A204.1 (cell line): ENCODE data around the gene DDX42.

Experiments
- FAIRE-seq: peaks from 2 replicates; lab custom pipeline; 2012; peaks lifted over from hg19 to GRCh38; lab: Jason Lieb, UNC

DDX42 gene, protein sequence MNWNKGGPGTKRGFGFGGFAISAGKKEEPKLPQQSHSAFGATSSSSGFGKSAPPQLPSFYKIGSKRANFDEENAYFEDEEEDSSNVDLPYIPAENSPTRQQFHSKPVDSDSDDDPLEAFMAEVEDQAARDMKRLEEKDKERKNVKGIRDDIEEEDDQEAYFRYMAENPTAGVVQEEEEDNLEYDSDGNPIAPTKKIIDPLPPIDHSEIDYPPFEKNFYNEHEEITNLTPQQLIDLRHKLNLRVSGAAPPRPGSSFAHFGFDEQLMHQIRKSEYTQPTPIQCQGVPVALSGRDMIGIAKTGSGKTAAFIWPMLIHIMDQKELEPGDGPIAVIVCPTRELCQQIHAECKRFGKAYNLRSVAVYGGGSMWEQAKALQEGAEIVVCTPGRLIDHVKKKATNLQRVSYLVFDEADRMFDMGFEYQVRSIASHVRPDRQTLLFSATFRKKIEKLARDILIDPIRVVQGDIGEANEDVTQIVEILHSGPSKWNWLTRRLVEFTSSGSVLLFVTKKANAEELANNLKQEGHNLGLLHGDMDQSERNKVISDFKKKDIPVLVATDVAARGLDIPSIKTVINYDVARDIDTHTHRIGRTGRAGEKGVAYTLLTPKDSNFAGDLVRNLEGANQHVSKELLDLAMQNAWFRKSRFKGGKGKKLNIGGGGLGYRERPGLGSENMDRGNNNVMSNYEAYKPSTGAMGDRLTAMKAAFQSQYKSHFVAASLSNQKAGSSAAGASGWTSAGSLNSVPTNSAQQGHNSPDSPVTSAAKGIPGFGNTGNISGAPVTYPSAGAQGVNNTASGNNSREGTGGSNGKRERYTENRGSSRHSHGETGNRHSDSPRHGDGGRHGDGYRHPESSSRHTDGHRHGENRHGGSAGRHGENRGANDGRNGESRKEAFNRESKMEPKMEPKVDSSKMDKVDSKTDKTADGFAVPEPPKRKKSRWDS

DNA sequence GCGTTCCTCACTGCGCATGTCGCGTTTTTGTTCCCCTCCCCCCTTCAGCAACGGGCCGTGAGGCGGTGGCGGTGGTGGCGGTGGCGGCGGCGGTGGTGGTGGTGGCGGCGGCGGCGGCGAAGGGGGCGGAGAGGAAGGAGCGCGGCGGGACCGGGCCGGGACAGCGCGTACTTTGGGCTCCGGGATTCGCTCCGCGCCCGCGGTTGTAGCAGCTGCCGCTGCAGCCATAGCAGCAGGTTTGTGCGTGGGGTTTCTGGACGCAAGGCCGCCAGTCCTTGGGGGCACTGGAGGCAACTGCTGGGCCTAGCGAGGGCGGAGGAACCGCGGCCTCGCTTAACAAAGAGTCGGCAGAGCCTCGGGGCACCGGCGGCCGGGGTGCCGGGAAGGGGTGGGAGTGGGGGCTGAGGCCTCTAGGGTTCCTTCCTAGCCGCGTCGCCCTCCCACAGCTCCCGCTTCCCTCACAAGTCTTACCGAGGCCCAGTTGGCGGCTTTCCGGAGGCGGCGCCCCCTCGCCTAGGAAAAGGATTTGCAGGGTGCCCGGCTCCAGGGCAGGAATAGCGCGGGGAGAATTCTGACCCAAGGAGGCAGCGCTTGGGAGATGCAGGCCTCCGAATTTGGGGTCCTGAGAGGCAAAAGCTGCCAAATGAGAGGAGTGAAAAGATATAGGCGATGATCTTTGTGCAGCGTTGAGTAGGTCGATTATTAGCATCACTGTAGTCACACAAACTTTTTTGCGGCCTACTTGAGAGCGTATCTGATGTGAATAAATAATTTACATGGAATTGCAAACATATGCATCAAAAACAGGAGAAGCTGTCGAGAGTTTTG lies at the start of gene DDX42:
Gene DDX42, plus strand, starts transcription at position 30 of the 828 bp plus-strand sequence. CDS start 12,880 bp downstream, outside the sequence.
- FAIRE-seq: no peak

DNA sequence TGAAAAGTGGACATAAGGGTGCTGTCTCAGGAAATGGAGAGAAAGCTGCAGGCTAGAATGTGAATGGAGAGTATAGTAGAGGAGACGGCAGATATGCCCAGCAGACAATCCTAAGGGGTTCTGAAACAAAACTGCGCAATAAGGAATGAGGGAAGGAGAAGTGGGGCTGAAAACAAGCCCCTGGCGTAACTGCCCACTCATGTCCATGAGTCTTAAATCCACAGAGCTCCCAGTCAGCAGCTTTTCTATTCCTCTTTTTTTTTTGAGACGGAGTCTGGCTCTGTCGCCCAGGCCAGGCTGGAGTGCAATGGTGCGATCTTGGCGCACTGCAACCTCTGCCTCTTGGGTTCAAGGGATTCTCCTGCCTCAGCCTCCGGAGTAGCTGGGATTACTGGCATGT lies 38.3 kb upstream of the DDX42 start:
- no peak for FAIRE-seq

DNA sequence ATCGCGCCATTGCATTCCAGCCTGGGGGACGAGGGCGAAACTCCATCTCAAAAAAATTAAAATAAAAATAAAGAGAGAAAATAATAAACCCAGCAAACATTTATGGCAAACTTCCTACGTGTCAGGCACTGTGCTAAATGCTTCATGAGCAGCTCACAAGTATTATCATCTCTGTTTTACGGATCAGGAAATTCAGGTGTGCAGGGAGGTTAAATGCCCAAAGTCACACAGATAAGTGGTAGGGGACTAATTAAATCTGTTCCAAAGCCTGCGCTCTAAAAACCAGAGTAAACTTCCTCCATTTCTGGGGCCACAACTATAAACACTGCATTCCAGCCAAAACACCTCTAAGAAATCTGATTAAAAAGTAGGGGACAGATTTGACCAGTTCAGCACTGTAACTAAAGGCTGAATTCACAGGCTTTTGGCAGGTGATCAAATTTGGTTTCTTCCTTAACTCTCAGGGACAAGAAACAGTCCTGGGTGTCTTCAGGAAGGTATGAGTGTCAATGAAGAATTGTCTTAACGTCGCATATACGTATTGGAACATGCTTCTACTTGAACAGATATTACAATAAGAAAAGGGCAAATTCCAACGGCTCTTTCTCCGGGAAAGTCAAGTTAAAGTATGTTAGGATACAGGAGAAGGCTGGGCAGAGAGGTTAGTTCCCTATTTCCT lies 33.4 kb upstream of the DDX42 start:
- FAIRE-seq: no peak

DNA sequence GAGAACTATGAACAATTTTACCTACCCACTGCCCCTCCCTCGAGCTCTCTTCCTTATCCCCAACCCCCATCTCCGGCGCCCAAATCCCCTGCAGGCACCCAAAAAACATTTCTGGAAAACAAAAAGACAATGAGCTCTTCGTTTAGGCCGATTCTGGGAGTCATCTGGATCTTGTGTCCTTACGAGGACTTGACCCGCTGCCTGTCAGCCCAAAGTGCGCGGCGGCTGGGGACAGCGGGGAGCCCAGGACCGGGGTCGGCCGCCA lies 32.9 kb upstream of the DDX42 start:
- FAIRE-seq: no peak

DNA sequence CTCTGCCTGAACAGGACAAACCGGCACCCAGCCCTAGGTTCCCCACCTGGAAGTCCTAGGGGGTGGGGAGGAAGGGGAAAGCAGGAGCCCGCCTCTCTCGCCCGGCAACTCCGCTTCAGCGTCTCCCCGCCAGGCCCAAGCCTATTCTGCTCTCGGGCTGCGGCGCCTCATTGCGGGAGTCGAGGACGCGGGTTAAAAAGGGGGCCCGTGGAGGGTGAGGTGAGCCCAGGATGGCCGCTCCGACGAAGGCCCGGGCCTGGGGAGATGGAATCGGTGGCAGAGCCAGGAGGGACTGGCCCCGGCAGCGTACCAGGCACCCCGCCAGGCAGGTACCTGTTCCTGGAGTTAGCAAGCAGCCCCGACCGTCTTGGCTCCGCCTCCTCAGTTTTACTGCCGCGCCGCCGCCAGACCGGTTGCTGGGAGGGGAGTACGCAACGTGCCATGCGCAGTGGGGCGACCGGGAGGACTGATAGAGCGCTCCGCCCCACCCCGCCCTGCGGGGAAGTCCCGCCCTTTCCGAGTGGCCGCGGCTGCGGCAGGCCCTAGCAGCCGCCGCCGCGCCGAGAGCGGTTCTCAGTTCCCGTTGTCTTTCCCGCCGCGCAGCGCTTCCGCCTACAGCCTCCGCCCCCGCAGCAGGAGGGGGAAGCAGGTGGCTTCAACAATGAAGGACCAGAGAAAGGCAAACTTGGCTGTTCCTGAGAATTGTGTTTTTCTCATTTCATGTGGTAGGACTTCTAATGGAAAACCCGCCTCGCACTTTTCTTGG lies 32.4 kb upstream of the DDX42 start, which contains the start of gene STRADA:
Gene STRADA, minus strand, starts transcription at position 392 of the 766 bp plus-strand sequence. CDS start 13,430 bp downstream, outside the sequence.
- peak; percentile 83 for FAIRE-seq

DNA sequence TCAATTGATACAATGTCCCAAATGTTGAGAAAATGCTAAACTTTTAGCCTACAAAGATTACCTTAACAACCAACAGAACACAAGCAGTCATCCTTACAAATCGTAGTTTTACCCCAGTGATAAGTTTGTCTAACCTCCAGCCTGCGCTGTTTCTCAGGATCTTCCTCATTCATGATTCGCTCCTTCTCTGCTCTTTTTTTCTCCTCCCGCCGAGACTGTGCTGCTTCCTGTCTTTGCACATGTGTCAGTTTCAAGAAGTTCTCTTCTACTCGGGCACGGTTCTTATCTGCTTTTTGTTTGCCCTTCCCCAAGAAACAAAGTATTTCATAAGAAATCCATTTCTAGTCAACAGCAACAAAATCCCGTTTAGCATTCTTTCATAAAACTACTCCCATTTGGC lies 22.2 kb upstream of the DDX42 start:
- FAIRE-seq: no peak

DNA sequence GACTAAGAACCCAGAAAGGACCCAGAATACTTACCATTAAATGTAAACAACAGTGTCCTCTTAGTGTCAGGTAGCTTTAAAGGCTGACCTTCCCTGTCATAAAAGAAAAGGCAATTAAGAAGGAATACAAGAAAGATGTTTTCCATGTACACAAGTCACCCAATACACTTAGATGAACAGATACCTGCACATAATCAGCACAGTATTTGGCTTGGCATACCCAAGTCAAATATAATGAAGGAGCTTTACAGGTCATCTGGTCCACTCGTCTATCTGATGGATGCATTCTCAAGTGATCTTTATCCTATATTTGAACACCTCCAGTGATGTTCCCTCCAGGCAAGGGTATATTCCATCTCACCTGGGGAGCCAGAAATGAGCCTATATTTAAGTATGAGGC lies 21.3 kb upstream of the DDX42 start:
- FAIRE-seq: no peak

DNA sequence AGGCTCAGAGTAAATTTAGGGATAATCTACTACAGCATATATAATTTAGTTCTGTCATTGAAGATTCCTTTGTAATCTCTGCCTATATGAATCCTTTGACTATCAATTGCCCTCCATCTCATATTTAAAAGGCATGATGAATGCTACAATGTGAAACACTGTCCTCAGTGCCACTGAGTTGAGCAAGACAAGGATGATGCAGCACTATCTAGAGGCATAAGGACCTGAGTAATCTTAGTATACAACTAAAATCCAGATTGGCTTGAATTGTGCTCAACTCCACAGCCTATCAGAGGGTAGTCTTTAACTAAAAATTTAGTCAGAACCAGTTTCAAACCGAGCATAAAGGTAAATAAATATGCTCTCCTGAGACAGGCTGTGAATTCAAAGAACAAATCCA lies 20.8 kb upstream of the DDX42 start:
- FAIRE-seq: no peak

DNA sequence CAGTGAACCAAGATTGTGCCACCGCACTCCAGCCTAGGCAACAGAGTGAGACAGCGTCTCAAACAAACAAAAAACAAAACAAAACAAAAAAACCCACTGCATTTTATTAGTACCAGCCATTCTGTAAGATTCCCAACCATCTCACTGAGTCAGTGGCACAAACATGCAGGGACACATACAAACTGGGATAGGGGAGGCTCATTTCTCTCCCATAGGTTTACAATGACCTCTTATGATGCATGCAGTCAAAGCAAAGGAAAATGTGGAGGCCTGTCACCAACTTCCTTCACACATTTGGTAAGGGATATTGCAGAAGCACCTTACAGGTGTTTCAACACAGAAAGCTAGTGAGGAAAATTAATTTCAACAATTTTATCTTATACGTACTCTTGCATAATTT lies 19.9 kb upstream of the DDX42 start:
- no peak for FAIRE-seq

DNA sequence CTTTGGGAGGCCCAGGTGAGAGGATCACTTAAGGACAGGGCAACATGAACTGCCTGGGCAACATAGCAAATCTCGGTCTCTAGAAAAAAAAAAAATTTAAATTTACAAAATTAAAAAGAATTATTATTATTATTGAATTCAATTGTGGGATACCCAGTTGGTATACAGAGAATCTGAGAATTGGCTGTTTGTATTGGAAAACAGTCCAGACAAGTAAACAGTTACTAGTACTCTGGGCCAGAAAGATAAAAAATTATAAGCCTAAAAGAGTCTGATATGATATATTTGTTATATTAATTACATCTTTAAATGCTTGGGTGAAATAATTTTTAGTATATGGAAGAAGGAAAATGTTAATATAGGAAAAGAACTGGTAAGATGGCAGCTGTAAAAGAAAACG lies 15.5 kb upstream of the DDX42 start:
- no peak for FAIRE-seq

DNA sequence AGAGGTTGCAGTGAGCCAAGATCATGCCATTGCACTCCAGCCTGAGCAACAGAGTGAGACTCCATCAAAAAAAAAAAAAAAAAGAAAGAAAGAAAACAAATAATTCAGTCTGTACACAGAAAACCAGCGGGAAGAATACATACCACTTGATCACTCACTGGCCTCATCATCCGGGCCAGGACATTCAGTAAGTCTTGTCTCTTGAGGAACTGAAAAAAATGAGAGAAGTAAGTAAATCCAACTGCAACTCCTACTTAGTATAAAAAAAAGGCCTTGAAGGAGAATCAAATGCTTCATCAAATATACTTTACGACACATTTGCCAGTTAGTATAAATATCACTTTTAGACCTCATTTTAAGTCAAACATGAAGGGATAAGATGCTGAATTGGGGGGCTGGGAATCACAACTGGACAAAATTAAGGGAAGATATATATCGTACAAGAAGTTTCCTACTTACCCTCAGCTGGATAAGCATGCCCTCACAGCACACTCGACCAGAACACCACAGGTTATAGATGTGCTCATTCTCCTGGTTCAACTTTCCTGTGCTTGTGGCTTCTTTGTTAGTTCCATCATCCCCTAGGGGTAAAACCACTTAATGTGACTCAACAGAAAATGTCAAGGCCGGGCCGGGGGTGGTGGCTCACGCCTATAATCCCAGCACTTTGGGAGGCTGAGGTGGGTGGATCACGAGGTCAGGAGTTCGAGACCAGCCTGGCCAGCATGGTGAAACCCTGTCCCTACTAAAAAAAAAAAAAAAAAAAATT lies 13.0 kb upstream of the DDX42 start:
- FAIRE-seq: no peak

DNA sequence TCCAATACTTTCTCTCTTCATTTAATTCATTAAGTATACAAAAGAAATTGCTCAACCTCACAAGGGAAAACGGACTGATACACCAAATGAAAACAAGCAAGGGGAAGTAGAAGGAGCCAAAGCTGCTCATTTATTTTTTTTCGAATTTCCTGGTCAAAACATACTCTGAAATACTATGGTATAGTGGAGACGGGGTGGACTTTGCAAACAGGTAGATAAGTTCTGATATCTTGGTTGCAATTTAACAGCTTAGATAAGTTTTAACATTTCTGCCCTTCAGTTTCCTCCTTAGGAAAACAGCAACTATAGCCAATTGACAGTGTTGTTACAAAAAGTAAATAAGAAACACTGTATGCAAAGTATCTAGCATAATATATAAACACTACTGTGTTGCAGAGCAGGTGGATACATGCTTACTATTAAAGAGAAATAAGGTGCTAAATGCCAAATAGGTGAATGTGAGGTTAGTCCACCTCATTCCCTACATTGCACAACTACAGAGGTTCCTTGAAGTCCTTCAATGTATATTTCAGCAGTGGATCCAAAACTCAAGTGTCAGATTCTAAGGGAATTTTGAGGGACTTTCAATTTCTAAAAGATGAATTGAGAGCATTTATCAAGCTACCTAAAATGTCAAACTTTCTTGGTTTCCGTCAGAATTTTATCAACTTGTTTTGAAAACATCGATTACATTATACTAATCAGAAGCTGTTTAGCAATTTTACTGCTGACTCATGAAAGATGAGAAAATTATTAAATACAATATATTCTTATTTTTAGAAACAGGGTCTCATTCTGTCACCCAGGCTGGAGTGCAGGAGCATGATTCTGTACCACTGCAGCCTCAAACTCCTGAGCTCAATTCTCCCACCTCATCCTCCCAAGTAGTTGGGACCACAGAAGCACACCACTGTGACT lies 11.6 kb upstream of the DDX42 start:
- FAIRE-seq: no peak

DNA sequence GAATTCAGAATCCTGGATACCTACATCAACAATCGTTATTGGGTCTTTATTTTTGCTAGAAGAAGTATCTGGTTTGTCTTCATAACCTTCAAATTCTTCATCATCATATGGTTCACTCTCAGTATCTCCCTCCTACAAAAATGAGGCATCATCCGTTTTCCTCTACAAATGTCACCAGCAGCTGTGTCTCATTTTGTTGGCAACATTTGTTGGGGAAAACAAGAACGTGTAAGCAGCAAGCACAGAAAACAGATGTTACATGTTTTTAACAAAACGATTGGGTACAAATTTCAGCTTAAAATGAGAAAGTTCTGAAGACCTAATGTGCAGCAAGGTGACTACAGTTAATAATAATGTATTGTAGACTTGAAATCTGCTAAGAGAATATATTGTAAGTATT lies 9.3 kb upstream of the DDX42 start:
- no peak for FAIRE-seq

DNA sequence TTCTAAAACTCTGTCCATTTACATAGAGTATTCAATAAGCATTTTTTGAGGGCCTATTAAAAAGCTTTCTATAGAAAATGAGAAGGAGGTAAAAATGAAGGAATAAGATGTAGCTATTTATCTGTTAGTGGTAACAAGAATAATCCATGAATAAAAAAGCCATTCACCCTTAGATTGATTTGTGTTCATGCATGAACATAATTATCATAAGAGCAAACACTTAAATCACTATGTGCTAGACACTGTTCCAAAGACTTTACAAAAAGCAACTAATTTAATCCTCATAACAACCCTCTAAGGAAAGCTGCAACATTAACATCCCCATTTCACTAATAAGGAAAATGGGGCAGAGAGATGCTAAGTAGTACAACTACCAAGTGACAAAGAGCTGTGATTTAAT lies 7.2 kb upstream of the DDX42 start:
- no peak for FAIRE-seq

DNA sequence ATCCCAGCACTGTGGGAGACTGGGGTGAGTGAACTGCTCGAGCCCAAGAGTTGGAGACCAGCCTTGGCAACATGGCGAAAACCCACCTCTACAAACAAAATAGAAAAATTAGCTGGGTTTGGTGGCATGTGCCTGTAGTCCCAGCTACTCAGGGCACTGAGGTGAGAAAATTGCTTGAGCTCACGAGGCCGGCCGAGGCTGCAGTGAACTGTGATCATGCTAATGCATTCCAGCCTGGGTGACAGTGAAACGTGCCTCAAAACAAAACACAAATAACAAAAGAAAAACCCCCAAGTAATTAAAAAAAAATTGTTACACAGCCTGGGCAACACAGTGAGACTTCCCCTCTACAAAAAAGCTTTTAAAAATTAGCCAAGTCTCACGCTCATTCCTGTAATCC lies 5.5 kb upstream of the DDX42 start:
- FAIRE-seq: no peak

DNA sequence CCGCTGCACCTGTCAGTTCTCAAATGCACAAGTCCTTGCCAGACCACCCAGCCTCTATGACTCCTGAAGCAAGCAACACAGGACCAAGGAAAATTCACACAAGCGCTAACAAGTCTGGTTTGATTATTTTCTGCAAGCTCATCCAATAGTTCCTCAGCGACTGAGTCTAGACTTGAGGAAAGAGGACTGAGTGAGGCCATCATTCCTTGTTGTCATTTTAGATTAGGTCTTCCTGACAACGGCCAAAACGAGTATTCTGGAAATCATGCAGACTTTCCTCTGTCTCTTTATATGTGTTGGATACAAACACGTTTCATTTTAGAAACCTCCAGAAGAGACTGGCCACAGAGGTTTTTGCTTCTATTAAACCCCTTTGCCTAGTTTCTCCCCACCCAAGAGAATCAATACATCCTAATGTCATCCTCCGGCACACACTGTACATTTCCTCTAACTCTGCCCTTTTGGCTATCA lies 1.1 kb upstream of the DDX42 start:
- FAIRE-seq: no peak

DNA sequence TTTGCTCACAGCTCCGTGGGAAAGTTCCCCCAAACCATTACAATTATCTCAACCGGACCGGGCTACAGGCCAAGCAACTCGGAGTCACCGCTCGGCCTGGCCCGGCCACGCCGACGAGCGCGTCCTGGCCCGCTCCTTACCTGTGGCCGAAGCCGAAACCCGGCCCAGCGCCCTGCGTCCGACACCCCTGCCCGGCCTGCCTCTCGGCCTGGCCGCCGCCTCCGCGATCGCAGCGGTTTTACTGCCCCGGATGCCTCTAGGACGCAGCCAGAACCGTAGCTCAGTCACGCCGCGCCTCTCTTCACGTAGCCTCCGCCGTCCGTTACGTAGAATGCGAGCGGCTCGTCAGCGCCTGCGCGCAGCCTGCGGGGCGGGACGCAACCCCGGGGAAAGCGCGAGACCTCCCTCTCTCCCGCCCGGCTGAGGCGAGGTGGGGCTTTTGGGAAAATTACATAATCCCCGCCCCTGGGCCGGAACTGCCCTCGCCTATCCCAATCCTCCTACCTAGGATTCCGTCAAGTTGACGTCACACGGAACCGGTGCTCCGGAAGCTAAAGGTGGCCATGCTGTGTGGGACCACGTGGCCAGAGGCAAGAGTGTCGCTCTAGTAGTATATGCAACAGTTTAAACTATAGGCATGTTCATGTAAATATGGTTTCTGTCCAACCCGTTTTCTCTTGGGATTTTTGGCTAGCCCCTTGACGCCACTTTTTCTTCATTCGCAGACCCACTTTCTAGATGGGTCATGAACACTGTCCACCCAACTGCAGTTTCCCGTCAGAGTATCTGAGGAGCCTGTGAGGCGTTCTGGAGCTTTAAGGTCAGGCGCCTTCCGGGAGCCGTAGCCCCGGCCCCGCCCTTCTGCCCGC lies 464 bp upstream of the DDX42 start, which contains the start of gene CCDC47:
Gene CCDC47, minus strand, starts transcription at position 326 of the 869 bp plus-strand sequence. CDS start 7,422 bp downstream, outside the sequence.
- peak; percentile 97 for FAIRE-seq

DNA sequence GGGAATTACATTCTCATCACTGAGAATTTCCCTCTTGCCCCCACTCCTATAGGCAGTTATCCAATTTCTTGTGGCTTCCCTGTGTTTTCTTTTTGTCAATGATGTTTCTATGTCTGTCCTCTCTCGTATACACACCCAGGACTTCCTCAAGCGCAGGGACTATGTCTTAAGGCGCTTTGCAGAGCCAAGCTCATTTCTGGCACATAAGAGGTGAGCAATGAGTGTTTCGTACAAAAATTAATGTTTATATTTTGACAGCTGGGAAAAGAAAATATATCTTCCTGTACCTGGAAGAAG lies 947 bp downstream of the DDX42 start:
- no peak for FAIRE-seq
